H1 (cell line): ENCODE results near the gene HARS1. TPM values are rescaled to one million over a fixed set of nuclear protein-coding genes. Genes with fewer than 3 reads are reported as not detected.

ENCODE experiments used
- BCL11A ChIP-seq, 2 experiments: IDR thresholded peaks; one replicate each; pipeline ENCODE4 v1.6.1; 2011; ENCODE audit warnings: low read depth in 2 of 2, low read length in 2 of 2, mild to moderate bottlenecking in 2 of 2
- BRCA1 ChIP-seq: IDR thresholded peaks from 2 replicates; pipeline ENCODE4 v1.6.1; 2012; ENCODE audit warnings: low read depth, low read length, improper control_type of control experiment
- CBX5 ChIP-seq: fragments of 300-800, 300-1000 bp; sonication (generic); IDR thresholded peaks from 2 replicates; pipeline ENCODE4 v1.7.1; 2016; ENCODE audit warnings: antibody characterized with exemption, low read length, low read depth
- CEBPB ChIP-seq: IDR thresholded peaks from 2 replicates; pipeline ENCODE4 v1.6.1; 2012; ENCODE audit warnings: low read depth, low read length
- CREB1 ChIP-seq: IDR thresholded peaks from 2 replicates; pipeline ENCODE4 v1.6.1; 2012; ENCODE audit warnings: inconsistent platforms
- HDAC6 ChIP-seq: IDR thresholded peaks from one replicate; pipeline ENCODE4 v1.7.1; 2012; ENCODE audit warnings: low read depth, mild to moderate bottlenecking, inconsistent platforms, low read length, moderate library complexity
- PHF8 ChIP-seq: fragments of 200-600 bp; sonication (generic); conservative IDR thresholded peaks from 2 replicates; pipeline ENCODE4 v1.7.1; 2012; ENCODE audit warnings: low read depth, mild to moderate bottlenecking, inconsistent platforms, low read length, moderate library complexity
- POLR2AphosphoS5 ChIP-seq: IDR thresholded peaks from 2 replicates; pipeline ENCODE4 v1.6.1; 2011; ENCODE audit warnings: low read depth, low read length
- RFX5 ChIP-seq: IDR thresholded peaks from 2 replicates; pipeline ENCODE4 v1.6.1; 2011; ENCODE audit warnings: low read depth, low read length, improper control_type of control experiment, borderline replicate concordance
- RXRA ChIP-seq: IDR thresholded peaks from 2 replicates; pipeline ENCODE4 v1.6.1; 2011; ENCODE audit warnings: low read depth, mild to moderate bottlenecking, low read length, moderate library complexity; ENCODE audit not compliant: insufficient read depth
- SP1 ChIP-seq: IDR thresholded peaks from 2 replicates; pipeline ENCODE4 v1.6.1; 2011; ENCODE audit warnings: low read depth, low read length
- TBP ChIP-seq: IDR thresholded peaks from 2 replicates; pipeline ENCODE4 v1.6.1; 2011; ENCODE audit warnings: low read depth, low read length, improper control_type of control experiment
- TCF12 ChIP-seq: IDR thresholded peaks from 2 replicates; pipeline ENCODE4 v1.6.1; 2011; ENCODE audit warnings: low read depth, mild to moderate bottlenecking, low read length
- polyA plus RNA-seq, 7 experiments: library from polyadenylated mRNA; depleted of rRNA in 3 of 7; stranded (reverse) in 5 of 7; unstranded in 2 of 7; fragments of >200 nt in 5 of 7; fragments of 200-250 nt in 2 of 7; gene quantifications; 1 replicate in 5 of 7; 2 replicates in 1 of 7; 4 replicates in 1 of 7; pipeline versions ENCODE4 v1.2.1 to v1.2.3, GENCODE V29; 2011 to 2013; ENCODE audit warnings: missing spikeins in 2 of 7, mixed read lengths in 2 of 7
- total RNA-seq: library from RNA; stranded (reverse); fragmentation: NEBNext Ultra II Directional; extraction: Animal tissue kit (Norgen Biotek cat#: 25700); gene quantifications from 2 replicates; pipeline ENCODE4 v1.2.1, GENCODE V29; 2021
- TF ChIP-seq, protein P1 (sequence below), 3 experiments: IDR thresholded peaks; 1 replicate in 2 of 3; 2 replicates in 1 of 3; pipeline versions ENCODE4 v1.5.1 to v1.6.1; 2011; ENCODE audit warnings: low read length in 3 of 3, mild to moderate bottlenecking in 3 of 3, inconsistent platforms in 2 of 3, low read depth in 1 of 3, moderate library complexity in 1 of 3; ENCODE audit not compliant: insufficient read depth in 1 of 3; ENCODE audit errors: control extremely low read depth in 1 of 3

The HARS1 gene
- total and polyA plus RNA-seq, 2 of the 8 experiments (the other 6 are each of a cell fraction or from before 2014, with no cell fraction given) = 27.8 to 56.8 TPM

DNA sequence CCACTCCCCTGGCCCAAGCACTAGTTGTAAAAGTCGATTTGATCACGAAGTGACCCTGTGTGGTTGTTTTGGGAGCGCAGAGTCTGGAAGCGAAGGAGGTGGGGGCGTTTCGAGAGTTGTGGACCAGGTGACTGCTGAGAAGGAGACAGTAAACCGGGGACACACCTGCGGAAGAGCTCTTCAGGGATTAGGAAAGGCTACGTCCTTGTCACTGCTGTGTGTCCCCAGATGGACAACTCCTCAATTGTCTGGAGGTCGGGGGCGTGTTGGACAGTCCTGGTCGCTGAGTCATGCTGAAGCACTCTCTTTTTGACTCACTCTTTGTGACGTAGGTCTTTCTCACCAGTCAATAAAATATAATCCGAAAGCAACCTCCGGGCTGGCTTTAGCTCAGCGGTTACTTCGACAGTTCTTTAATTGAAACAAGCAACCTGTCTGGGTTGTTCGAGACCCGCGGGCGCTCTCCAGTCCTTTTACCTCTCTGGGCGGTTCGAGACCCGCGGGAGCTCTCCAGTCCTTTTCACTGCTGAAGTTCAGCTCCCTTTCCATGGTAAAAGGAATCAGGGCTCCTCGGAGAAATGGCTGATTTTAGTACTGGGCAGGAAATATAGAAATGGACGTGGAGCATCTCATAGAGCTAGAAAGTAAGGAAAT is 19.9 kb upstream of the HARS1 start (continued):
- TF ChIP-seq TBP = peak; percentile 99
- TF ChIP-seq BCL11A (IDR thresholded peaks at IDR 0.05; ENCODE audit: low read depth in 2 of 2, low read length in 2 of 2) = no peak
- TF ChIP-seq, protein P1, sequence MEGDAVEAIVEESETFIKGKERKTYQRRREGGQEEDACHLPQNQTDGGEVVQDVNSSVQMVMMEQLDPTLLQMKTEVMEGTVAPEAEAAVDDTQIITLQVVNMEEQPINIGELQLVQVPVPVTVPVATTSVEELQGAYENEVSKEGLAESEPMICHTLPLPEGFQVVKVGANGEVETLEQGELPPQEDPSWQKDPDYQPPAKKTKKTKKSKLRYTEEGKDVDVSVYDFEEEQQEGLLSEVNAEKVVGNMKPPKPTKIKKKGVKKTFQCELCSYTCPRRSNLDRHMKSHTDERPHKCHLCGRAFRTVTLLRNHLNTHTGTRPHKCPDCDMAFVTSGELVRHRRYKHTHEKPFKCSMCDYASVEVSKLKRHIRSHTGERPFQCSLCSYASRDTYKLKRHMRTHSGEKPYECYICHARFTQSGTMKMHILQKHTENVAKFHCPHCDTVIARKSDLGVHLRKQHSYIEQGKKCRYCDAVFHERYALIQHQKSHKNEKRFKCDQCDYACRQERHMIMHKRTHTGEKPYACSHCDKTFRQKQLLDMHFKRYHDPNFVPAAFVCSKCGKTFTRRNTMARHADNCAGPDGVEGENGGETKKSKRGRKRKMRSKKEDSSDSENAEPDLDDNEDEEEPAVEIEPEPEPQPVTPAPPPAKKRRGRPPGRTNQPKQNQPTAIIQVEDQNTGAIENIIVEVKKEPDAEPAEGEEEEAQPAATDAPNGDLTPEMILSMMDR (IDR thresholded peaks at IDR 0.05; ENCODE audit: control extremely low read depth in 1 of 3, insufficient read depth in 1 of 3, low read depth in 1 of 3, low read length in 3 of 3) = no peak
- TF ChIP-seq BRCA1 = no peak
- peak; percentile 82 for TF ChIP-seq CREB1
- no peak for TF ChIP-seq TCF12
- no peak for TF ChIP-seq HDAC6
- TF ChIP-seq PHF8 = no peak
- TF ChIP-seq SP1 = no peak
- TF ChIP-seq CBX5 = no peak
- no peak for TF ChIP-seq RFX5
- TF ChIP-seq POLR2AphosphoS5 = peak; percentile 34; the same call in 1 of the 2 replicates
- TF ChIP-seq CEBPB = no peak
- no peak for TF ChIP-seq RXRA
